Glomerular visceral epithelial cell (primary cell): Measurements from ENCODE around the gene PCDHGA5.
"Not testable (repeated sequence)": the region's sequence is repeated elsewhere in the genome, so short reads cannot be mapped to it uniquely, and the experiment has no call there.

Source experiments
- DNase-seq: peaks from one replicate; pipeline ENCODE4 v3.0.0-alpha.2; 2016; ENCODE audit errors: extremely low spot score

PCDHGA5 gene

GRCh38 chr5:141387557-141388311 lies 23.8 kb downstream of the PCDHGA5 start, which contains the start of gene PCDHGB4:
Gene PCDHGB4, plus strand, starts transcription at chr5:141387698. Its CDS starts 187 bp downstream, at chr5:141387885.
- DNase-seq = not testable (repeated sequence)

GRCh38 chr5:141388661-141389060 lies 24.7 kb downstream of the PCDHGA5 start:
- DNase-seq = no peak

- DNase-seq = no peak
Observed at GRCh38 chr5:141389153-141390042, 25.4 kb downstream of the PCDHGA5 start.

GRCh38 chr5:141392429-141393198 lies 28.7 kb downstream of the PCDHGA5 start, which contains the start of gene PCDHGA8:
Gene PCDHGA8, plus strand, starts transcription at chr5:141392633. Its CDS starts 181 bp downstream, at chr5:141392814.
- no peak for DNase-seq

- DNase-seq = no peak
Observed at GRCh38 chr5:141393267-141393666, 29.3 kb downstream of the PCDHGA5 start.

GRCh38 chr5:141394401-141395187 lies 30.6 kb downstream of the PCDHGA5 start:
- DNase-seq = not testable (repeated sequence)

- peak; percentile 61 for DNase-seq
Observed at GRCh38 chr5:141397756-141398551, 34.0 kb downstream of the PCDHGA5 start, which contains the start of gene PCDHGB5. Gene PCDHGB5, plus strand, starts transcription at chr5:141397947. Its CDS starts 181 bp downstream, at chr5:141398128.

- no peak for DNase-seq
Observed at GRCh38 chr5:141398608-141399007, 34.6 kb downstream of the PCDHGA5 start.

GRCh38 chr5:141399555-141400258 lies 35.7 kb downstream of the PCDHGA5 start:
- DNase-seq = no peak

GRCh38 chr5:141402553-141403243 lies 38.7 kb downstream of the PCDHGA5 start, which contains the start of gene PCDHGA9:
Gene PCDHGA9, plus strand, starts transcription at chr5:141402778. Its CDS starts 175 bp downstream, at chr5:141402953.
- DNase-seq = peak; percentile 23

GRCh38 chr5:141403387-141403786 lies 39.4 kb downstream of the PCDHGA5 start:
- DNase-seq = no peak

GRCh38 chr5:141407790-141408505 lies 44.0 kb downstream of the PCDHGA5 start, which contains the start of gene PCDHGB6:
Gene PCDHGB6, plus strand, starts transcription at chr5:141408021. Its CDS starts 182 bp downstream, at chr5:141408203.
- peak; percentile 71 for DNase-seq

- DNase-seq = no peak
Observed at GRCh38 chr5:141409598-141410306, 45.8 kb downstream of the PCDHGA5 start.

GRCh38 chr5:141411575-141411974 lies 47.6 kb downstream of the PCDHGA5 start:
- DNase-seq = no peak

GRCh38 chr5:141412854-141413539 lies 49.0 kb downstream of the PCDHGA5 start, which contains the start of gene PCDHGA10:
Gene PCDHGA10, plus strand, starts transcription at chr5:141412987. Its CDS starts 189 bp downstream, at chr5:141413176.
- peak; percentile 59 for DNase-seq

GRCh38 chr5:141413540-141414069 lies 49.6 kb downstream of the PCDHGA5 start:
- DNase-seq = no peak
